Lower leg skin (tissue), 4 donors: ENCODE data around the gene EVI5. TPM values are rescaled to one million over a fixed set of nuclear protein-coding genes. Genes with fewer than 3 reads are reported as not detected.
A peak's percentile ranks its signal among the peaks of the same experiment; 100 is the strongest.

Experiments
- DNase-seq, 2 donors: peaks; one replicate each; pipeline ENCODE4 v3.0.0-alpha.2; 2019; ENCODE audit warnings: low spot score in 2 of 2
- H3K4me3 ChIP-seq: fragments of 200-600 bp; sonication (generic); 2 replicates; pipeline ENCODE4 v1.5.1; 2017; ENCODE audit warnings: mild to moderate bottlenecking, low read depth; ENCODE audit not compliant: poor library complexity, severe bottlenecking
- POLR2A ChIP-seq, 2 donors: fragments of 450-650 bp; IDR thresholded peaks; one replicate each; pipeline ENCODE4 v1.6.1; 2016 to 2017; ENCODE audit warnings: antibody characterized with exemption in 2 of 2, mild to moderate bottlenecking in 1 of 2, moderate library complexity in 1 of 2
- WGBS, 2 donors: methylation state at CpG; one replicate each; pipeline ENCODE4 v1.1.5; 2018; 5-methylcytosine and 5-hydroxymethylcytosine counted together
- intact Hi-C: fragments of 100-400 bp; cut with DNase I; formaldehyde crosslinking; loops from one replicate; pipeline ENCODE4 v1.15.0; 2023; ENCODE audit warnings: low total_unique reads
- total RNA-seq, 4 donors: library from RNA; depleted of rRNA; stranded (reverse); fragments of >200 nt; gene quantifications; one replicate each; pipeline ENCODE4 v1.1.0, GENCODE V29; 2016
- TF ChIP-seq, protein P1 (sequence below), 3 donors: fragments of 450-650 bp; IDR thresholded peaks; one replicate each; pipeline ENCODE4 v1.5.1; 2016; ENCODE audit warnings: antibody characterized with exemption in 3 of 3, mild to moderate bottlenecking in 3 of 3, moderate library complexity in 2 of 3

The EVI5 gene
- total RNA-seq, 4 donors from 2014 or later, result 14.2 to 26.3 (median 21.4) TPM

DNA sequence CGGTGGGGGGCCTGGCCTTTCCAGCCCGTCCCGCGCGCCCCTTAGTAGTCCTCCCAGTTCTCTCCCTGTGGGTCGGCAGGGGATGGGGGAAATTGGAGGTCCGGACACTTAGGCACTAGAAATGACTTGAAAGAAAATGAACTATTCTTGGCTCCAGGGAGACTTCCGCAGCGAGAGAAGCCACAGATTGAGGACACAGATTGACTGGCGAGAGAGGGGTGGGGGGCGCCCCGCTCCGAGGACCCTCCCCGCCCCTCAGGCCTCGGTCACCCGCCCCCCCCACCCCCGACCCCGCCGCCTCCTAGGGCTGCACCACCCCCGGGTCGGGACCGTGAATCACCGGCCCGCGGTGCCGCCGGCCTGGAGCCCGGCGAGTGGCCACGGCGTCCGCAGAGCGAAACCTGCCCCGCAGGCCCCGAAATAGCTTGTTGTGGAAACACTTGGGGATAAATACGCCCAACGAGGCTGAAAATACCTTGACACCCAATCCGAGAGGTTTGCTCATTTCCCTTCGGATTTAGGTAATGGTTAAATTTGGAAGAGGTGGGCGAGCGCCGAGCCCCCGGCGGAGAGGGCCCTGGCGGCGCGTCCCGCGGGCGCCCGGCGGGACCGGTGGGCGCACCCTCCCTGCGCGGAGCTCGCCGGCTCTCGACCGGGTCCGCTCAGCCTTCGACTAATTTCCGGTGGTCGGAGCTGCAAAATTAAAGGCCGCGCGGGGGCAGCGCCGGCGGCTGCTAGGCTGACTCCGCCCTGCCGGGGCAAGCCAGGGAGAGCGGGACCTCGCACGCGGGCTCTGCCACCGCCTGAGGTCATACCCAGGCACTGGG, 298.4 kb downstream of the EVI5 start, which contains the start of gene GFI1:
Gene GFI1, minus strand, starts transcription at position 675 of the 827 bp plus-strand sequence. CDS start 3,438 bp downstream, outside the sequence.
- TF ChIP-seq, protein P1, sequence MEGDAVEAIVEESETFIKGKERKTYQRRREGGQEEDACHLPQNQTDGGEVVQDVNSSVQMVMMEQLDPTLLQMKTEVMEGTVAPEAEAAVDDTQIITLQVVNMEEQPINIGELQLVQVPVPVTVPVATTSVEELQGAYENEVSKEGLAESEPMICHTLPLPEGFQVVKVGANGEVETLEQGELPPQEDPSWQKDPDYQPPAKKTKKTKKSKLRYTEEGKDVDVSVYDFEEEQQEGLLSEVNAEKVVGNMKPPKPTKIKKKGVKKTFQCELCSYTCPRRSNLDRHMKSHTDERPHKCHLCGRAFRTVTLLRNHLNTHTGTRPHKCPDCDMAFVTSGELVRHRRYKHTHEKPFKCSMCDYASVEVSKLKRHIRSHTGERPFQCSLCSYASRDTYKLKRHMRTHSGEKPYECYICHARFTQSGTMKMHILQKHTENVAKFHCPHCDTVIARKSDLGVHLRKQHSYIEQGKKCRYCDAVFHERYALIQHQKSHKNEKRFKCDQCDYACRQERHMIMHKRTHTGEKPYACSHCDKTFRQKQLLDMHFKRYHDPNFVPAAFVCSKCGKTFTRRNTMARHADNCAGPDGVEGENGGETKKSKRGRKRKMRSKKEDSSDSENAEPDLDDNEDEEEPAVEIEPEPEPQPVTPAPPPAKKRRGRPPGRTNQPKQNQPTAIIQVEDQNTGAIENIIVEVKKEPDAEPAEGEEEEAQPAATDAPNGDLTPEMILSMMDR (IDR thresholded peaks at IDR 0.05), result no peak
- TF ChIP-seq POLR2A (IDR thresholded peaks at IDR 0.05), result no peak
- intact Hi-C loops, result no loop called here
- no peak for DNase-seq
- H3K4me3 ChIP-seq, result peak within 1 kb of the TSS; percentile 43
- 1 to 2% methylated on average over 53 to 77 of the region's 77 CpGs for WGBS, 2 donors

DNA sequence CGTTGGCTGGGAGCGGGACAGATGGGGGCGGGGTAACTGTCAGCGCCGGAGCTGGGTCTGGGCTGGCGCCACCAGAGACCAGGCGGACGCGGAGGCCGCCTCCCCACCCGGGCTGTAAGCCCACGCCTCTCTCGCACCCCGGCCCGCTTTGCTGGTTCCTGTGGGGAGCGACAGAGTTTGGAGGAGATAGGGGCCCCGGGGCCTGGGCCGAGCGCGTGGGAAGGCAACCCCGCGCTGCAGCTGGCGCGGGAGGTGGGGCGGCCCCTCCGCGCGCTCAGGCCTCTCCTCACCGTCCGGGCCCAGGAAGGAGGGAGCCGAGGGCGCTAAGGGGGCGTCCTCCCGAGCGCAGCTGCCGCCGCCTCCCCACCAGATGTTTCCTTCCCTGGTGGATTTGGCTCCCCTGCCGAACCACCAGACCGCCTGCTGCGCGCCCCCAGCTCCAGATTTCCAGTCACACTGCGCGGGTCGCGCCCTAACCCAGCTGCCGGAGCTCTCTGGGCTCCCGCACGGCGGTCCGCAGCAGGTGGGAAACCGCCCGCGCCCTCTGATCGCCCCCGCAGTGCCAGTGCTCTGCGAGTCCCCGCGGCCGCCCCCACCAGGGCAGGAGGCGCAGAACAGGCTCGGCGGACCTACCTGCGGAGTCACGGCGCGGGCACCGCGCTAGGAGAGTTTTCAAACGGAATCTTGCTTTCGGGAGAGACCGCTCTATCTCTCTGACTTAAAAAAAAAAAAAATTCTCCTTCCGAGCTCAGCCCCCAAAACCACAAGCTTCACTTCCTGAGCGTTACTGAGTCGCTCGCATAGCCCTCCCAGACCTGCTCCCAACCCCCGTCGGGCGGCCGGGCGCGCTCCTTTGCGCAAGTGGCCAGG, 299.3 kb downstream of the EVI5 start:
- peak overlapping the region; percentile 43 for H3K4me3 ChIP-seq
- TF ChIP-seq POLR2A (IDR thresholded peaks at IDR 0.05), result no peak
- TF ChIP-seq, protein P1 (IDR thresholded peaks at IDR 0.05), result no peak
- intact Hi-C loops, result no loop called here
- no peak for DNase-seq
- WGBS, 2 donors, result 1 to 2% methylated on average over 34 to 68 of the region's 82 CpGs

DNA sequence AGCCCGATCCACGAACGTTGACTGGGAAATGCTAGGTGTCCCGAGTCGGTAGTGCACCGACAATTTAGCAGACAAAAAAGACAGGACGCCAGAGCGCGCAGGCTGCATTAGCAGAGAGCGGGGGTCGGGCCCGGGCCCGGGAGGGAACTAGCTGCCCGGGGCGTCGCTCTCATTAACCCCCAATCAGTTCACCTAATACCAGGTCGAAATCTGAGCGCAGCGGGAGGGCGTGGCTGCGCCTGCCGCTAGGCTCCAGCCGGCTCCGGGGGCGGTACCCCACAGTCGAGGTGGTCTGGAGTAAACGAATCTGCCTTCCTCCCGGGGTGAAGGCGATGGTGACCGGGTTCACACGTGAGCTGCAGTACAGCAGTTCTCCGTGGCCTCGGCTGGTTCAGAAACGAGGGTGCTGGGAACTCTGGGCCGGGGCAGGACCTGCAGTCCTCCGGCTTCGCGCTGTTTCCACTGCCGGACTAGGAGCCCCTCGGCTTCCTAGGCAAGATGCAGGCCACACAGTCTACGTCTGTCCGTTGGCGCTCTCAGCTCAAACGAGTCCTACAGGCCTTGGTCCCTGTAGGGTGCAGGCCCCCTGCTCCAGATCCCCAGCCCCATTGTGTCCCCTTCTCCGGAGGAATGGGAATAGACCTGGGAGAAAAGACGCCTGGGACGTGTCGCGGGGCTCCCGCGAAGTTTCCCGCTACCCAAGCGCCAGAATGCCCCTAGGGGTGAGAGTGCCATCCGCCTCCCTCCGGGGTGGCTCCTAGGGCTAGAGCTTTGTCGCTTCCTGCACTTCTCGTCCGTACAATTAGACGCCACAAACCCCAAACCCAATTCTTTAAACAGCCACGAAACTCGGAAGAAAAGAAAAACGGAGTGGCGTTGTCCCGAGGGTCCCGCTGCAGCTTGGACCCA, 300.2 kb downstream of the EVI5 start:
- intact Hi-C loops, result no loop called here
- H3K4me3 ChIP-seq, result peak overlapping the region; percentile 21
- no peak for TF ChIP-seq POLR2A (IDR thresholded peaks at IDR 0.05)
- TF ChIP-seq, protein P1 (IDR thresholded peaks at IDR 0.05), result no peak
- WGBS, 2 donors, result 1 to 2% methylated on average over 33 to 58 of the region's 65 CpGs
- no peak for DNase-seq

DNA sequence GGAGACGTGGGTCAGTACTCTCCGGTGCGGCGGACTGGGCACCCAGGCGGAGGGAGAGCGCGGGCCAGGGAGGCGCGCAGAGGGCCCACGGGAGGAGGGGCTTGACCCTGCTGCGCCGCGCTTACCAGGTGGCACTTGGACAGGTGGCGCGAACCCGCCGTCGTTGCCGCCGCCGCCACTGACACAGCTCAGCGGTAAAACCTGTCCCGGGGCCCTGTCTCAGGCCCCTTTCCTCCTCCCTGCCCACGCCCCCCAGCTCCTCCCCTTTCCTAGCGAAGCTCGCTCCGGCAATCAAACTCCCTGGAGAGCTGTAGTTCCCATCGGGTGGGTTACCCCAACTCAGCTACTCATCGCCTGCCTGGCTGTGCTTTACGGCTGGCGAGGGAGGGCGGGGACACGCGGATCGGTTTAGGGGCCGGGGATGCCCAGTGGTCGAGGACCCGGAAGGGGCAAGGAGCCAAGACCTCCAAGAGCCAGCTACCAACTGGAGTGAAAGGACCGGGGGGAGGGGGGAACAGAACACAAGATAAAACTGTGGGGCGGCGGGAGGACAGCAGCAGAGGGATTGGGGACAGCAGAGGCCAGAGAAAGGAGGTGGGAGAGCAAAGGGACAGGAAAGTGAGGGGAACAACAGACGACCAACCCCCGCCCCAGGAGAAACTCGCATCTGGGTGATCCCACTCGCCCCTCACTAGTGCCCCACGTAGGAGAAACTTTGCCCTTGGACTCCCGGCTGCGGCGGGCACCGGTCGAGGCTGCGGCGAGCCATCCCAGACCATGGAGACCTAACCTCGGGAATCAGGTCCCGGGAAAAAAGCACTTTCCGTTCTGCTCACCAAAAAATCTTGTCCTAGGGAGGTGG, 301.1 kb downstream of the EVI5 start:
- no peak for DNase-seq
- peak overlapping the region; percentile 10 for H3K4me3 ChIP-seq
- intact Hi-C loops, result no loop called here
- no peak for TF ChIP-seq POLR2A (IDR thresholded peaks at IDR 0.05)
- TF ChIP-seq, protein P1 (IDR thresholded peaks at IDR 0.05), result no peak
- WGBS, 2 donors, result 2 to 3% methylated on average over 41 to 48 of the region's 56 CpGs
